Measurements from ENCODE around the gene KCND3.

- TF ChIP-seq RAD21 (IDR thresholded peaks at IDR 0.05; ENCODE audit: low read length), result no peak
- TF ChIP-seq CTCF (conservative IDR thresholded peaks at IDR 0.05; ENCODE audit: low read depth, low read length), result no peak
- no peak for TF ChIP-seq POLR2A (IDR thresholded peaks at IDR 0.05; ENCODE audit: low read depth, low read length)
- no peak for TF ChIP-seq RCOR1 (IDR thresholded peaks at IDR 0.05; ENCODE audit: insufficient replicate concordance, low read length)
- TF ChIP-seq SMC3 (IDR thresholded peaks at IDR 0.05; ENCODE audit: low read depth, low read length), result no peak
- no peak for TF ChIP-seq FOS (IDR thresholded peaks at IDR 0.05; ENCODE audit: low read depth, low read length)
- TF ChIP-seq RFX5 (IDR thresholded peaks at IDR 0.05; ENCODE audit: low read depth, low read length), result no peak
- TF ChIP-seq BHLHE40 (IDR thresholded peaks at IDR 0.05; ENCODE audit: low read depth, low read length), result no peak
- TF ChIP-seq CEBPB (IDR thresholded peaks at IDR 0.05; ENCODE audit: low read depth, low read length), result no peak
- no peak for TF ChIP-seq CHD1 (IDR thresholded peaks at IDR 0.05; ENCODE audit: low read depth, low read length)
- TF ChIP-seq, protein P1, sequence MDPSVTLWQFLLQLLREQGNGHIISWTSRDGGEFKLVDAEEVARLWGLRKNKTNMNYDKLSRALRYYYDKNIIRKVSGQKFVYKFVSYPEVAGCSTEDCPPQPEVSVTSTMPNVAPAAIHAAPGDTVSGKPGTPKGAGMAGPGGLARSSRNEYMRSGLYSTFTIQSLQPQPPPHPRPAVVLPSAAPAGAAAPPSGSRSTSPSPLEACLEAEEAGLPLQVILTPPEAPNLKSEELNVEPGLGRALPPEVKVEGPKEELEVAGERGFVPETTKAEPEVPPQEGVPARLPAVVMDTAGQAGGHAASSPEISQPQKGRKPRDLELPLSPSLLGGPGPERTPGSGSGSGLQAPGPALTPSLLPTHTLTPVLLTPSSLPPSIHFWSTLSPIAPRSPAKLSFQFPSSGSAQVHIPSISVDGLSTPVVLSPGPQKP (IDR thresholded peaks at IDR 0.05; ENCODE audit: borderline replicate concordance, low read depth, low read length), result no peak
- TF ChIP-seq MAFK (IDR thresholded peaks at IDR 0.05; ENCODE audit: low read depth, low read length), result no peak
These were observed 197.7 kb downstream of the KCND3 start for GRCh38 chr1:111791776-111792175.

Measured in IMR-90 (cell line).